Nucleus accumbens (tissue), 56 donors: ENCODE measurements around the gene TMEM184A.
A peak's percentile ranks its signal among the peaks of the same experiment; 100 is the strongest.

Experiments
- DNase-seq, 56 donors: peaks; one replicate each; lab custom pipeline; 2025; lab: John Stamatoyannopoulos, UW

The TMEM184A gene

GRCh38 chr7:1569440-1569832 is 13.4 kb upstream of the TMEM184A start:
- DNase-seq = no peak

GRCh38 chr7:1569016-1569415 is 13.0 kb upstream of the TMEM184A start:
- DNase-seq = no peak

- peak in 1 of 56 donors; percentile 14 for DNase-seq
Observed at GRCh38 chr7:1567896-1568510, 12.0 kb upstream of the TMEM184A start.

- peak in 27 of 56 donors; percentile 3 to 78 (median 30) for DNase-seq
Observed at GRCh38 chr7:1567049-1567771, 11.2 kb upstream of the TMEM184A start.

GRCh38 chr7:1566687-1567048 is 10.7 kb upstream of the TMEM184A start:
- DNase-seq = no peak

GRCh38 chr7:1564603-1565022 is 8.6 kb upstream of the TMEM184A start:
- DNase-seq = no peak

GRCh38 chr7:1563981-1564602 is 8.1 kb upstream of the TMEM184A start:
- DNase-seq = no peak

GRCh38 chr7:1562597-1563051 is 6.6 kb upstream of the TMEM184A start:
- DNase-seq = no peak

GRCh38 chr7:1562116-1562515 is 6.1 kb upstream of the TMEM184A start:
- DNase-seq = no peak

- no peak for DNase-seq
Observed at GRCh38 chr7:1561036-1561940, 5.3 kb upstream of the TMEM184A start.

- no peak for DNase-seq
Observed at GRCh38 chr7:1560620-1561031, 4.6 kb upstream of the TMEM184A start.

- no peak for DNase-seq
Observed at GRCh38 chr7:1559626-1560590, 3.9 kb upstream of the TMEM184A start.

- DNase-seq = no peak
Observed at GRCh38 chr7:1558841-1559625, 3.0 kb upstream of the TMEM184A start.

- no peak for DNase-seq
Observed at GRCh38 chr7:1558181-1558811, 2.3 kb upstream of the TMEM184A start.

GRCh38 chr7:1557771-1558170 is 1.8 kb upstream of the TMEM184A start:
- DNase-seq = no peak

- DNase-seq = no peak
Observed at GRCh38 chr7:1557006-1557405, 1.0 kb upstream of the TMEM184A start.

GRCh38 chr7:1555046-1555812 is 776 bp downstream of the TMEM184A start:
- DNase-seq = no peak
